K562 (cell line): Measurements from ENCODE around the gene ATF6B. TPM values are rescaled to one million over a fixed set of nuclear protein-coding genes. Genes with fewer than 3 reads are reported as not detected.
A peak's percentile ranks its signal among the peaks of the same experiment; 100 is the strongest.

Experiments
- ATAC-seq: fragments of 200-7000 bp; cut with Tn5 transposase; 3 replicates; pipeline ENCODE4 v1.9.1; 2020; ENCODE audit warnings: moderate library complexity
- BruUV-seq: library from RNA; stranded (reverse); fragments of 400-500 nt; replicated peaks from 2 replicates; lab custom pipeline; 2021; lab: Mats Ljungman, UMichigan
- CTCF ChIA-PET: fragments of 300-600 bp; formaldehyde crosslinking; extraction: SDS; loops from one replicate; lab custom pipeline; 2021; ENCODE audit warnings: low intra/inter-chr PET ratio; lab: Yijun Ruan, JAX
- POLR2A ChIA-PET: fragments of 300-600, 350-650 bp; sonication (Branson Sonifier 250); formaldehyde crosslinking; extraction: SDS; loops from one replicate; lab custom pipeline; 2021; ENCODE audit warnings: antibody characterized with exemption, inconsistent platforms; lab: Yijun Ruan, JAX
- DNase-seq, 4 experiments: peaks; one replicate each; pipeline versions ENCODE4 v3.0.0 to v3.0.0-alpha.2; 2011 to 2018; ENCODE audit warnings: low spot score in 3 of 4, mixed read lengths in 3 of 4; ENCODE audit errors: extremely low read depth in 1 of 4
- FAIRE-seq: peaks from 2 replicates; lab custom pipeline; 2011; peaks lifted over from hg19 to GRCh38; lab: Jason Lieb, UNC
- H2AFZ ChIP-seq: 2 replicates; pipeline ENCODE4 v1.6.0; 2011; ENCODE audit warnings: low read depth, low read length, control low read depth, inconsistent platforms
- H3K27ac ChIP-seq: fragments of 200-600 bp; 3 replicates; pipeline ENCODE4 v1.8.0; 2011; ENCODE audit warnings: low read depth, mild to moderate bottlenecking, control low read depth, inconsistent platforms, low read length, moderate library complexity, mixed read lengths; ENCODE audit errors: extremely low read depth
- H3K27me3 ChIP-seq, 2 experiments: fragments of 300-600 bp in 1 of 2; 2 replicates in 1 of 2; 3 replicates in 1 of 2; pipeline versions ENCODE4 v1.6.0 to v1.8.0; 2011; ENCODE audit warnings: inconsistent platforms in 2 of 2, low read length in 2 of 2, mild to moderate bottlenecking in 1 of 2, mixed read lengths in 1 of 2, moderate library complexity in 1 of 2; ENCODE audit not compliant: control insufficient read depth in 2 of 2, insufficient read depth in 2 of 2
- H3K36me3 ChIP-seq: fragments of 300-600 bp; 3 replicates; pipeline ENCODE4 v1.8.0; 2011; ENCODE audit warnings: mild to moderate bottlenecking, low read length, inconsistent platforms; ENCODE audit not compliant: control insufficient read depth, insufficient read depth
- H3K4me1 ChIP-seq, 2 experiments: fragments of 200-600 bp in 1 of 2; replicated peaks in 1 of 2; 2 replicates in 1 of 2; 3 replicates in 1 of 2; pipeline versions ENCODE4 v1.5.1 to v1.8.0; 2011; ENCODE audit warnings: inconsistent platforms in 2 of 2, low read length in 2 of 2, mild to moderate bottlenecking in 1 of 2, mixed read lengths in 1 of 2, moderate library complexity in 1 of 2; ENCODE audit not compliant: control insufficient read depth in 2 of 2, insufficient read depth in 2 of 2
- H3K4me2 ChIP-seq: 2 replicates; pipeline ENCODE4 v1.6.1; 2011; ENCODE audit warnings: low read length, control low read depth, inconsistent platforms, mixed read lengths; ENCODE audit not compliant: insufficient read depth
- H3K4me3 ChIP-seq: fragments of 200-600 bp; sonication (generic), shearing (Covaris generic); 2 replicates; pipeline ENCODE4 v1.5.1; 2016; ENCODE audit warnings: control low read depth, inconsistent platforms
- H3K79me2 ChIP-seq: fragments of 200-600 bp; 3 replicates; pipeline ENCODE4 v1.8.0; 2011; ENCODE audit warnings: low read length, inconsistent platforms; ENCODE audit not compliant: control insufficient read depth, insufficient read depth
- H3K9ac ChIP-seq, 2 experiments: 2 replicates each; pipeline versions ENCODE4 v1.6.0 to v1.6.1; 2011; ENCODE audit warnings: low read depth in 2 of 2, low read length in 2 of 2, control low read depth in 1 of 2, inconsistent platforms in 1 of 2, mild to moderate bottlenecking in 1 of 2, mixed read lengths in 1 of 2; ENCODE audit not compliant: insufficient read depth in 1 of 2
- H3K9me1 ChIP-seq: one replicate; pipeline ENCODE4 v1.6.0; 2011; ENCODE audit warnings: inconsistent platforms, mild to moderate bottlenecking, low read length, moderate library complexity; ENCODE audit not compliant: control insufficient read depth, insufficient read depth
- H3K9me3 ChIP-seq: replicated peaks from 2 replicates; pipeline ENCODE4 v1.5.1; 2011; ENCODE audit warnings: low read depth, low read length, inconsistent platforms; ENCODE audit not compliant: control insufficient read depth, insufficient read depth
- H4K20me1 ChIP-seq: replicated peaks from 2 replicates; pipeline ENCODE4 v1.6.1; 2011; ENCODE audit warnings: low read length, inconsistent platforms, mixed read lengths; ENCODE audit not compliant: control insufficient read depth, insufficient read depth
- C11orf30 ChIP-seq: fragments of 450-650 bp; IDR thresholded peaks from 2 replicates; pipeline ENCODE4 v1.6.1; 2016; ENCODE audit warnings: low read depth, mild to moderate bottlenecking
- NFIC ChIP-seq: fragments of 450-650 bp; IDR thresholded peaks from 2 replicates; pipeline ENCODE4 v1.6.1; 2017; ENCODE audit warnings: mild to moderate bottlenecking, inconsistent platforms
- PTBP1 ChIP-seq: fragments of 200-400 bp; formaldehyde crosslinking; IDR thresholded peaks from 2 replicates; pipeline ENCODE4 v1.6.1; 2017; ENCODE audit warnings: low read depth, low read length
- ZFP91 ChIP-seq: sonication (generic); formaldehyde crosslinking; IDR thresholded peaks from 2 replicates; pipeline ENCODE4 v1.8.0; 2022; ENCODE audit warnings: mild to moderate bottlenecking, missing genetic modification reagents
- WGBS: fragments of 100-300 bp; shearing (Covaris generic); methylation state at CpG from one replicate; pipeline ENCODE4 v1.1.6; 2016; ENCODE audit warnings: low coverage, mixed read lengths; ENCODE audit not compliant: insufficient coverage; ENCODE audit errors: missing lambda C conversion rate; 5-methylcytosine and 5-hydroxymethylcytosine counted together
- in situ Hi-C: fragments of 300-500 bp; cut with MboI; formaldehyde crosslinking; loops from 4 replicates; pipeline ENCODE4 v1.15.0; 2018; ENCODE audit warnings: inconsistent platforms, mixed read lengths
- intact Hi-C: fragments of 100-400 bp; cut with micrococcal nuclease; formaldehyde crosslinking; loops from 2 replicates; pipeline ENCODE4 v1.14.2; 2022
- polyA plus RNA-seq, 8 experiments: library from polyadenylated mRNA; depleted of rRNA in 4 of 8; stranded (reverse) in 5 of 8; unstranded in 3 of 8; fragments of >200 nt; fragmentation: Nextera tagmentation in 2 of 8; fragmentation: Illumina TruSeq in 1 of 8; extraction: Ambion mirVana in 2 of 8; extraction: Trizol in 1 of 8; gene quantifications; 2 replicates each; pipeline versions ENCODE4 v1.2.1 to v1.2.3, GENCODE V29; 2011 to 2014; ENCODE audit warnings: inconsistent platforms in 1 of 8, missing spikeins in 1 of 8
- total RNA-seq, 7 experiments: library from RNA; depleted of rRNA in 6 of 7; stranded (reverse); fragments of >200 nt in 6 of 7; fragmentation: Illumina TruSeq in 2 of 7; extraction: Trizol in 2 of 7; gene quantifications; 2 replicates each; pipeline versions ENCODE4 v1.2.1 to v1.2.3, GENCODE V29; 2011 to 2021; ENCODE audit warnings: low replicate concordance in 1 of 7
- TF ChIP-seq, protein P1 (sequence below): fragments of 250-450 bp; sonication (Bioruptor Pico); IDR thresholded peaks from 2 replicates; pipeline ENCODE4 v1.4.0; 2020; ENCODE audit warnings: borderline replicate concordance

ATF6B gene
- total and polyA plus RNA-seq, 9 of the 15 experiments (the other 6 are each of a cell fraction or from before 2014, with no cell fraction given) = 20.7 to 131 (median 31.7) TPM

DNA sequence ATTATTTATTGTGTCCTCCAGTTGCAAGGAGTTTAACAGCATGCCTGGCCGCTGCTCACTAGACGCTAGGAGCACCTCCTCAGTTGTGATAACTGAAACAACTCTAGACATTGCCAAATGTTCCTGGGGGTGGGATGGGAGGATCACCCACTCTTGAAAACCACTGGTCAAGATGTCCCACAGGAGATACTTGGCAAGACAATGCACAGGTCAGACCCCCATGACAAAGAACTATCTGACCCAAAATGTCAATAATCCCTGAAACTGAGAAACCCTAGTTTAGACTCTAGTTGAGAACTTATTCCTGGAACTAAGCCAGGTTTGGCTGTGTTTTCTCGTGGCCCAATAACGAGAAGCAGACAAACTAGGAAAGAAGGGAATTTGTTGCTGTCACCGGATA, 11.5 kb upstream of the ATF6B start:
- Histone ChIP-seq H3K36me3 (no peaks in the 10 kb centered on the region), H3K9me3 (no peaks in the 10 kb centered on the region), H3K9me1 (no peaks in the 10 kb centered on the region), H3K4me2 (no peak overlapping the region), H3K27ac (no peak overlapping the region), H3K9ac (no peak overlapping the region), H3K79me2 (no peaks in the 10 kb centered on the region), H3K27me3 (no peaks in the 10 kb centered on the region), H2AFZ (no peak overlapping the region), H3K4me3 (no peak overlapping the region)
- intact Hi-C loops = no loop called here
- POLR2A ChIA-PET = interaction anchor here (1.4 kb wide), 1 partner anchor 9 kb away, joined by 11 read pairs; no protein-coding TSS in a partner anchor
- BruUV-seq = no TSS peak
- no peak for FAIRE-seq
- TF ChIP-seq, protein P1, sequence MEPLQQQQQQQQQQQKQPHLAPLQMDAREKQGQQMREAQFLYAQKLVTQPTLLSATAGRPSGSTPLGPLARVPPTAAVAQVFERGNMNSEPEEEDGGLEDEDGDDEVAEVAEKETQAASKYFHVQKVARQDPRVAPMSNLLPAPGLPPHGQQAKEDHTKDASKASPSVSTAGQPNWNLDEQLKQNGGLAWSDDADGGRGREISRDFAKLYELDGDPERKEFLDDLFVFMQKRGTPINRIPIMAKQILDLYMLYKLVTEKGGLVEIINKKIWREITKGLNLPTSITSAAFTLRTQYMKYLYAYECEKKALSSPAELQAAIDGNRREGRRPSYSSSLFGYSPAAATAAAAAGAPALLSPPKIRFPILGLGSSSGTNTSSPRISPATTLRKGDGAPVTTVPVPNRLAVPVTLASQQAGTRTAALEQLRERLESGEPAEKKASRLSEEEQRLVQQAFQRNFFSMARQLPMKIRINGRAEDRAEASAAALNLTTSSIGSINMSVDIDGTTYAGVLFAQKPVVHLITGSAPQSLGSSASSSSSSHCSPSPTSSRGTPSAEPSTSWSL (CRISPR knock-in tag) = no peak
- no peak for TF ChIP-seq C11orf30
- TF ChIP-seq PTBP1 = no peak
- peak; percentile 73 for TF ChIP-seq NFIC
- TF ChIP-seq ZFP91 (CRISPR knock-in tag) = no peak
- TF ChIP-seq, all 486 proteins: peak for 1
- Histone ChIP-seq H4K20me1 (no peaks in the 10 kb centered on the region), H3K4me1 (peaks cover 10 to 15% of the 10 kb centered on the region in 2 experiments; a peak in 4 of 5 replicates)
- in situ Hi-C loops = loop anchor here (5.0 kb wide), 1 partner anchor 1023 kb away; no protein-coding TSS in a partner anchor
- DNase-seq = no peak
- CTCF ChIA-PET = interaction anchor here (0.6 kb wide), 1 partner anchor 303 kb away, joined by 3 read pairs; no protein-coding TSS in a partner anchor
- no peak for ATAC-seq
- WGBS = 67% methylated on average over 5 of the region's 5 CpGs
